Measurements from ENCODE around the gene SENP6.

DNA sequence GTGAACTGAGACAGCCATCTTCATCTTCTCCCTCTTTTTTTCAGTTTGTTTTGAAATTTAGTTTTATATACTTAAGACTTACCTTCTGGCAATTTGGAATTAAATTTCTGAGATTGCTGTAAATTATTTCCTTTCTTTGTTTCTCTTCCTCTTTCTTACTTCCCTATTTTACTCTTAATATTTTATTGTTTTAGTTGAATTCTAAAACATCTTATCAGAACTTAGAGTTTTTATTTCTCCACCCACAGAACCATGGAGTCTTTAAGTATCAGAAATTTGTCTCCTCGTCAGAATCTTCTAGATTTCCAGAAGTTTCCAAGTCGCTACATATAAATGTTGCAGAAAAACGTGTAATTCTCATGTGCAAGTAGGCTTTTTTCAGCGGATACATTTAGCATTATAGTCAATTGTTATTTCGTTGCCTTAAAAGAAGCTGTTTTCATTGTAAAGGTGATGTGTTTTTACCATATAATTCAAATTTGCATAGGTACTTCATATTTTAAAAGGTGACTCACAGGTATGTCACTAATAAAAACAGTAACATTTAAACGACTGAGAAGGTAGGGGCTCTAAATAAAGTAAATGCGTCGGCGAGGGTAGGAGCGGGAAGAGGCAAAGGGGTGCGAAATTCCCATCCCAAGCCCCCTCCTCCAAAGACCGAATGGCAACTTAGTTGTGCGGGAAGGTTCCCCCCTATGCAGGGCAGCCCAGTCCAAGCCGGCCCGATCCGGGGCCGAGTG, 146.5 kb downstream of the SENP6 start:
- TF ChIP-seq TARDBP (IDR thresholded peaks at IDR 0.05) = no peak
- no peak for TF ChIP-seq FOXM1 (IDR thresholded peaks at IDR 0.05; ENCODE audit: borderline replicate concordance)

Data from HEK293T (cell line).